ENCODE measurements around the gene APRT.

- TF ChIP-seq KDM1A (IDR thresholded peaks at IDR 0.05; ENCODE audit: borderline replicate concordance, low read length) (no peak), CEBPB (IDR thresholded peaks at IDR 0.05; ENCODE audit: low read depth, low read length) (no peak), EZH2 (IDR thresholded peaks at IDR 0.05; ENCODE audit: low read depth, low read length, severe bottlenecking) (no peak), SP1 (IDR thresholded peaks at IDR 0.05; ENCODE audit: low read depth, low read length) (0 out of 2 replicates have a peak, but pooled peaks have one; percentile 43), GABPA (IDR thresholded peaks at IDR 0.05; ENCODE audit: borderline replicate concordance, insufficient read depth, low read length) (no peak), CTCF (IDR thresholded peaks at IDR 0.05; ENCODE audit: control extremely low read depth in 1 of 3, insufficient read depth in 1 of 3, low read depth in 1 of 3, low read length in 3 of 3) (no peak), RBBP5 (IDR thresholded peaks at IDR 0.05; ENCODE audit: borderline replicate concordance, low read depth, low read length) (no peak), POLR2AphosphoS5 (IDR thresholded peaks at IDR 0.05; ENCODE audit: low read depth, low read length) (peak; percentile 67), POLR2A (IDR thresholded peaks at IDR 0.05; ENCODE audit: control extremely low read depth in 1 of 2, low read depth in 2 of 2, low read length in 2 of 2) (peak in 1 of 2 experiments; percentile 60; a peak in 1 of 3 replicates)
Observed at GRCh38 chr16:88803264-88803987, 8.3 kb downstream of the APRT start, which contains the start of gene CDT1.

Data from H1 (cell line).